HG03097 (cell line): ENCODE data around the gene DDX11.
"Not testable (repeated sequence)": the region's sequence is repeated elsewhere in the genome, so short reads cannot be mapped to it uniquely, and the experiment has no call there.

Experiments
- ATAC-seq: cut with Tn5 transposase; IDR thresholded peaks from one replicate; pipeline ENCODE4 v1.9.1; 2021; ENCODE audit not compliant: unreplicated experiment, low FRiP score

DDX11 gene

GRCh38 chr12:31057671-31058070, 16.0 kb upstream of the DDX11 start:
- ATAC-seq: no peak

GRCh38 chr12:31066196-31066595, 7.5 kb upstream of the DDX11 start:
- not testable (repeated sequence) for ATAC-seq

DNA sequence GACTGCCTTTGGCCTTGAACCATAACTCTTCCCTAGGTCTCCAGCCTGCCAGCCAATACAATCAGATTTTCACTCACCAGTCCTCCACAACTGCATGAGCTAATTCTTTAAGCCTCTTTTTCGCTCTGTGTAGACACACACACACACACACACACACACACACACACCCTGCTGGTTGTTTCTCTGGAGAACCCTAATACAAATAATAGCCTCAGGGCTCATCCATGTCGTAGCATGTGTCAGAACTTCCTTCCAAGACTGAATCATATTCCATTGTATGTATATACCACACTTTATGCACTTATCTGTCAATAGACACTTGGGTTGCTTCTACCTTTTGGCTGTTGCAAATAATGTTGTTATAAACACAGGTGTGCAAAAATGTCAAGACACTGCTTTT, 6.0 kb upstream of the DDX11 start:
- ATAC-seq: not testable (repeated sequence)

DNA sequence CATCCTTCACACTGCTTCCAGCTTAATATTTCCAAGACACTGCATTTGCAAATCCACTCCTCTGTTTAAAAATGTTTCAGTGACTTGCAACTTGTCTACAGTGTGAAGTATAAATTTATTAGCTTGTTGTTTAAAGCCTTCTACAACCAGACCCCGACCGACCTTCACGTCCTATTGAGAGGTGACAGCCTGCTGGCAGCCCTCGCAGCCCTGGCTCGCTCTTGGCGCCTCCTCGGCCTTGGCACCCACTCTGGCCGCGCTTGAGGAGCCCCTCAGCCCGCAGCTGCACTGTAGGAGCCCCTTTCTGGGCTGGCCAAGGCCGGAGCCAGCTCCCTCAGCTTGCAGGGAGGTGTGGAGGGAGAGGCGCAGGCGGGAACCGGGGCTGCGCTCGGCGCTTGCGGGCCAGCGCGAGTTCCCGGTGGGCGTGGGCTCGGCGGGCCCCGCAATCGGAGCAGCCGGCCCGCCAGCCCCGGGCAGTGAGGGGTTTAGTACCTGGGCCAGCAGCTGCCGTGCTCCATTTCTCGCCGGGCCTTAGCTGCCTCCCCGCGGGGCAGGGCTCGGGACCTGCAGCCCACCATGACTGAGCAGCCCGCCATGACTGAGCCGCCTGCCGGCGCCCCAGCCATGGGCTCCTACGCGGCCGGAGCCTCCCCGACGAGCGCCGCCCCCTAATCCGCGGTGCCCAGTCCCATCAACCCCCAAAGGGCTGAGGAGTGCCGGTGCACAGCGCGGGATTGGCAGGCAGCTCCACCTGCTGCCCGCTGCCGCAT, 2.5 kb upstream of the DDX11 start:
- not testable (repeated sequence) for ATAC-seq

- not testable (repeated sequence) for ATAC-seq
Observed at GRCh38 chr12:31072962-31073361, 698 bp upstream of the DDX11 start.

DNA sequence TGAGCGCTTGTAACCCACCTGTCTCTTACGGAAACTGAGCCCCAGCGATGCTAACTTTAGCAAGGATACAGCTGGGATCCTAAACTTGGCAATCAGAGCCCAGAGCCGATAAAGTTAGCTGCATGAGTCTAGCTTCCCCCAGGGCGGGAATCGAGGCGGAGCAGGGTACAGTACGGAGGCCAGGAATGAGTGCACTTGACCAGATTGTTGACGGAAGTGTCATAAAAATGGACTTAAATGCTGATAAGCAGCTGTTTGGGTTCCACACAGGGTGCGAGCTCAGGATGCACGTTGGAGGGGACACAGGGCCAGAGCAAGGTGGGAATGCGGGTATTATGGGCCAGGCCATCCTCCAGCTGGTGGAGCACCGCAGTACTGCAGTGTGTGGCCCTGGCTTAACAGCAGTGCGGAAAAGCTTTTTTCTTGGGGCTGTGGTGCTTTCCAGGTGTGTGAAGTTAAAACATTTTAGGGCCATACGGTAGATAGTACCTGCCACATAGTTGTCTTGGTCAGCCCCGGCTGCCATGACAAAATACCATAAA, 744 bp downstream of the DDX11 start:
- ATAC-seq: peak; percentile 33

- not testable (repeated sequence) for ATAC-seq
Observed at GRCh38 chr12:31076150-31076549, 2.5 kb downstream of the DDX11 start.

- not testable (repeated sequence) for ATAC-seq
Observed at GRCh38 chr12:31077095-31077494, 3.4 kb downstream of the DDX11 start.

GRCh38 chr12:31077998-31078397, 4.3 kb downstream of the DDX11 start:
- ATAC-seq: not testable (repeated sequence)

DNA sequence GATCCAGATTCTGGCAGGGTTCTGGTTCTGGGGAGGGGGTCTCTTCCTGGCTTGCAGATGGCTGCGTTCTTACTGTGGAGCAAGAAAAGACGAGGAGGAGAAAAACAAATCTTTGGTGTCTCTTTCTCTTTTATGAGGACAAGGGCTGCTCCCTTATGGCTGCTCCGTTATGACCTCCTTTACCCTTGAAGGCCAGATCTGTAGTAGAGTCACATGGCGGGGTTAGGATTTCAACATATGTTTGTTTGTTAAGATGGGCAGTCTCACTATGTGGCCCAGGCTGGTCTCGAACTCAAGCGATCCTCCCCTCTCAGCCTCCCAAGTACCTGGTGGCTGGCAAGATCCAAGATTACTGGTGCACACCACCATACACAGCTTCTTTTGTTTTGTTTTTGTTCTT, 5.8 kb downstream of the DDX11 start:
- ATAC-seq: not testable (repeated sequence)

DNA sequence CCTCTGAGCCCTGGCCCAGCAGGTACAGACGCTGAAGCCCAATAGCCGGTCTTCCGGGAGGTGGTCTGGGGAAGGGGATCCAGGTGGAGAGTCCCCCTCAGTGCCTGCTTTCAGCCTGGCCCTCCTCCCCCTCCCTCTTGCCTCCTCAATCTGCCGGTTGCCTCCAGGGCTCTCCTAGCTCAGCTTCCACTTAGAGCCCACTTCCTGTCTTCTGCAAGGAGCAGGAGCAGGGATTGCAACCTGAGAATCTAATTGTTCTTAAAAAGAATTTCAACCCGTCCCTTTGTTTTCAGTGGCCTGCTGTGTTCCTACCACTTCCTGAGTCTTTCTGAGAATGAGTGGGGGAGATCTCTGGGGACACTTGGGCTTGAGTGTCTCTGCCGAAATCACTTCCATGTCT, 6.6 kb downstream of the DDX11 start:
- not testable (repeated sequence) for ATAC-seq

GRCh38 chr12:31081274-31081673, 7.6 kb downstream of the DDX11 start:
- not testable (repeated sequence) for ATAC-seq

GRCh38 chr12:31084241-31084640, 10.6 kb downstream of the DDX11 start:
- ATAC-seq: not testable (repeated sequence)

- not testable (repeated sequence) for ATAC-seq
Observed at GRCh38 chr12:31086032-31086431, 12.4 kb downstream of the DDX11 start.

- ATAC-seq: not testable (repeated sequence)
Observed at GRCh38 chr12:31087486-31087885, 13.8 kb downstream of the DDX11 start.

- ATAC-seq: not testable (repeated sequence)
Observed at GRCh38 chr12:31087956-31088355, 14.3 kb downstream of the DDX11 start.

- ATAC-seq: no peak
Observed at GRCh38 chr12:31089072-31089471, 15.4 kb downstream of the DDX11 start.

DNA sequence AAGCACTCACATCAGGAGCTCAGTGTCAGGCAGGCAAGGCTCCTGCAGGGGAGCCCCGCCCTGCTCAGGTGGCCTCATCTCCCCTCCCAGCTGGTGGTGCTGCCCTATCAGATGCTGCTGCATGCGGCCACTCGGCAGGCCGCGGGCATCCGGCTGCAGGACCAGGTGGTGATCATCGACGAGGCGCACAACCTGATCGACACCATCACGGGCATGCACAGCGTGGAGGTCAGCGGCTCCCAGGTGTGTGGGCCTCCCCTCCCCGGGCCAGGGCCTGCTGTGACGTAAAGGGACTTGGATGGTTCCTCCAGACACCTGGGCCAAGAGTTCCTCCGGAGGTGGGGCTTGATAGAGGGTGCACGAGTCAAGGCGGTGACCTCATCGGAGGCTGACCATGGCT, 18.0 kb downstream of the DDX11 start:
- ATAC-seq: not testable (repeated sequence)

GRCh38 chr12:31092718-31093117, 19.1 kb downstream of the DDX11 start:
- not testable (repeated sequence) for ATAC-seq

GRCh38 chr12:31095080-31095860, 21.6 kb downstream of the DDX11 start:
- not testable (repeated sequence) for ATAC-seq
